Subcutaneous adipose tissue (tissue), 4 donors: ENCODE data around the gene CD82. TPM values are rescaled to one million over a fixed set of nuclear protein-coding genes. Genes with fewer than 3 reads are reported as not detected.

Source experiments
- CTCF ChIP-seq: fragments of 450-650 bp; IDR thresholded peaks from one replicate; pipeline ENCODE4 v1.5.1; 2016; ENCODE audit warnings: low read depth, mild to moderate bottlenecking, control low read depth, antibody characterized with exemption, moderate library complexity
- total RNA-seq, 4 donors: library from RNA; depleted of rRNA; stranded (reverse); fragments of >200 nt; gene quantifications; one replicate each; pipeline ENCODE4 v1.1.0, GENCODE V29; 2016

CD82 gene
- total RNA-seq, 4 donors from 2014 or later = 9.0 to 19.4 (median 14.3) TPM

- TF ChIP-seq CTCF = no peak
Observed at GRCh38 chr11:44628730-44629700, 63.6 kb downstream of the CD82 start.

- TF ChIP-seq CTCF = no peak
Observed at GRCh38 chr11:44629732-44630345, 64.4 kb downstream of the CD82 start.

GRCh38 chr11:44630511-44631210, 65.2 kb downstream of the CD82 start:
- TF ChIP-seq CTCF = no peak

GRCh38 chr11:44631831-44632230, 66.4 kb downstream of the CD82 start:
- no peak for TF ChIP-seq CTCF

- no peak for TF ChIP-seq CTCF
Observed at GRCh38 chr11:44632466-44633123, 67.1 kb downstream of the CD82 start.

- TF ChIP-seq CTCF = no peak
Observed at GRCh38 chr11:44633641-44634040, 68.2 kb downstream of the CD82 start.
